ENCODE measurements around the gene SNRPD2.

The SNRPD2 gene

DNA sequence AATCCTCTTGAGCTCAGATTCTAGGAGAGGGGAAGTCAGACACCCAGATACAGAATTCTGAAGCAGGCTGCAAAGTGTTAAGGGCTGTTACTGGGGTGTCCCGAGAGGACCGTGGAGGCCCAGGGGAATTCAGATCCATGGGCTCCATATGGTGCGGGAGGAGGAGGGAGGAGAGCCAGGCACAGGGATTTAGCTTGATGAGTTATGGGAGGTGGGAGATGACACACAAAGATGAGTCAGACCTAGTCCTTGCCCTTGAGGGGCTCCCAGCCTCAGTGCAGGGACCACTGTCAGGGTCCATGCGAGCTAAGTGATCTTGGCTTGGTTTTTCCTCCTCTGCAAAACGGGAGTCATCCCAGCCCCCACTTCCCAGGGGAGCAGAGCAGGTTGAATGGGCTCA lies 38.1 kb downstream of the SNRPD2 start:
- DNase-seq, result no peak

DNA sequence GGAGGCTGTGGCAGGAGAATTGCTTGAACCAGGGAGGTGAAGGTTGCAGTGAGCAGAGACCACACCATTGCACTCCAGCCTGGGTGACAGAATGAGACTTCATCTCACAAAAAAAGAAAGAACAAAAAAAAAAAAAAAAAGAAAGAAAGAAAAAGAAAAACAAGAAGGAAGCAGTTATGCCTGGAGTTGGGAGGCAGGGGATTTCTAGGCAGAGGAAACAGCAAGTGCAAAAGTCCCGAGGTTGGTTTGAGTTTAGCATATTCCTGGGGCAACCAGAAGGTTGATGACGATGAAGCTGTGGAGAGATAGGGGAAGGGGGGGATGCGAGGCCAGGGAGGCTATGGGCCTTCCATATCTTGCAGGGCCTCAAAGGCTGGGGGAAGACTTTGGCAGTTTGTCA lies 41.0 kb downstream of the SNRPD2 start:
- DNase-seq, result no peak

DNA sequence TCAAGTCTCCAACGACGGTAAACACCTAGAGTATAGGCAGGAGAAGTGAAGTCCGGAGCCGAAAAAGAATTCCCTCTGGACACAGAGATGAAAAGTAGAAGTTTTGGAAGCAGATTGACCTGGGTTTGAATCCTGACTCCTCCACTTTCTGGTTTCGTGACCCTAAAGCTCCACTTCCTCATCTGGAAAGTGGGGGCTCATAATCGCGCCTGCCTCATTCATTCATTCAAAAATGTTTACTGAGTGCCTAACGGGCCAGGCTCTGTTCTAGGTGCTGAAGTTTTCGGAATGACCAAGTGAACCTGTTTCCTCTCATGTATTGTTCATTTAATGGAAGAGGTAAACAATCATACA lies 45.4 kb downstream of the SNRPD2 start:
- no peak for DNase-seq

DNA sequence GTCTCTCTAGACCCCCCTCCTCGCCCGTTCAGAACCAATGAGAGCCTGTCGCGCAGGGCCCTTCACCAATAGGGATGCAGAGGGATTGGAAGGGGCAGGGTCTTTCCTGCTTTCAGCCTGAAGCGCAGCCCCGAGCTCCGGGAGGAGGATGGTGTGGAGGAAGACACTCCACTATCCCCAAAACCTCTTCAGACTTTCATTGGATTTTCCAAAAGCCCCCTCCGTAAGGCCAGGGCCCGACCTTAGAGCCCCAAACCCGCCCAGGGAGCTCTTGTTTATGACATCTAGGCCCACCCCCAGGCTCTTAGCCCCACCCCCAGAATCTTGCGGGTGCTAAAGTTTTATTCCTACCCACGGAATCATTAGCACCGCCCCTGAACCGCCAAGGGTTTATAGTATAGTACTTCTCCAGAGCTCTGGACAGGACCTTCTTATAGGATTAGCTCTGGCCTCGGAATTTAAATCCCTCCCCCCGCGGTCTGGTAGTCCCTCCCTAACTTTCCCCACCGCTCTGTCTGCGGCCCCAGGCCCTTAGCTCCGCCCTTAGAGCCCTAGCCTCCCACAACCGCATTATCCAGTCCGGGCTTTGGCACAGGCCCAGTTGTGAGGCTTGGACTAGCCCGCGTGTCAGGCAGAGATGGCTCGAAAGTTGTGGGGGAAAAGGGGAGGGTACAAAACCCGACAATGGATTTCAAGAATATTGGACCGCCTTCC lies 46.0 kb downstream of the SNRPD2 start:
- DNase-seq, result peak; percentile 52

DNA sequence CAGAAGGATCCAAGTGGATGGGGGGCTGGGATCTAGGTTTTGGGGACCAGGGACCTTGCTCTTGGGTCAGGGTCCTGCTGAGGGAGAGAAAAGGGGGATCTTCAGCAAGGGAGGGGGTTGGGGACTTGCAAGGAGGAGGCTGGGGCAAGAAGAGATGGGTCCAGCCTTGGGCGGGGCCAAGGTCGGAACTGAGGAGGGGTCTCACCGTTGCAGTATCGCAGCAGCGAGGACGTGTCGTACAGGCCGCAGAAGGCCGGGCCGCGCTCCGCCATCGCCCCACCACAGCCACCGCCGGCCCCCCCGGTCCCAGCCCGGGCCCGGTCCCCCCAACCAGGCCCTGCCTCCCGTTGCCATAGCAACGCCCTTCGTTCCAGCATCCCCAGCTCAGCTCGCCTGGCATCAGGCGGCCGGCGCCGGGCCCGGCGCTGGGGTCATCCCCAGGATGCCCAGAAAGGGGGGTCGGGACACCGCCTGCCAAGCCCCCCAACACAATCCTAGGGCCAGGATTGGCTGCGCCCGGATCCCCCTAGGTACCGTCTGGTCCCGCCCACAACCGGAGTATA lies 46.6 kb downstream of the SNRPD2 start:
- no peak for DNase-seq

DNA sequence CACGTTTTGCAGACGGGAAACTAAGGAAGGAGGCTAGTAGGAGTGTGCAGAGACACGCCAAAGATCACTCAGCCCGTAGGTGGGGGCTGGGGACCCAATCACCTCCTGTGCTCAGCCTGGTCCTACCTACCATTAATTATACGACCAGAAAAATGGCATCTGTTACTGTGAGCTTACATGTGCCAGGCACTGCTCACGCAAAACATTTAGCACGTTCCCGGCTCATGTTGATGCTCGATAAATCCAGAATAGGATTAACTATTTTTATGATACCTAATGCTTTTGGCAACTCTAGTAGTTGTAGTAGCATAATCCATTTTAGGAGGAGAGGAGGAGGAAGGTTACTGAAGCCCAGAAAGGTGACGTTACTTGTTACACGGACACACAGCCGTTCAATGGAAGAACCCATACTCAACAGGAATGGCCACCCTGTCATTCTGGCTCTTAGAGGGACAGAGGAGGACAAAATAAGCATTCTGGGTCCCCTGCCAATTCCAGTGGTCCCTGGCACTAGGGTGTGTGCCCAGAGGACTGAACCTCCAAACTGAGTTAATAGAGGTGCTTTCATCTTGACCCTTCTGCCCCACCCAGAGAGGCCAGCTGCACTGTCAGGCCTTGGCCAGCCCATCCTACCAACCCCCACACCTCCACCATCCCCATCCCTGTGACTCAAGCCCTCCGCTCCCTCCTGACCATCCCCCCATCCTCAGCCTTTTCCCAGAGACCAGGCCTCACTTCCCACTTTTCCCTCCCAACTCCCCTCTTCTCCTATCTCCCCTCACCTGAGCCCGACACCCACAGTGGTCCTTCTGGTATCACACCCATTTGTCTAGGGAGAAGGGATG lies 47.6 kb downstream of the SNRPD2 start:
- DNase-seq, result no peak

DNA sequence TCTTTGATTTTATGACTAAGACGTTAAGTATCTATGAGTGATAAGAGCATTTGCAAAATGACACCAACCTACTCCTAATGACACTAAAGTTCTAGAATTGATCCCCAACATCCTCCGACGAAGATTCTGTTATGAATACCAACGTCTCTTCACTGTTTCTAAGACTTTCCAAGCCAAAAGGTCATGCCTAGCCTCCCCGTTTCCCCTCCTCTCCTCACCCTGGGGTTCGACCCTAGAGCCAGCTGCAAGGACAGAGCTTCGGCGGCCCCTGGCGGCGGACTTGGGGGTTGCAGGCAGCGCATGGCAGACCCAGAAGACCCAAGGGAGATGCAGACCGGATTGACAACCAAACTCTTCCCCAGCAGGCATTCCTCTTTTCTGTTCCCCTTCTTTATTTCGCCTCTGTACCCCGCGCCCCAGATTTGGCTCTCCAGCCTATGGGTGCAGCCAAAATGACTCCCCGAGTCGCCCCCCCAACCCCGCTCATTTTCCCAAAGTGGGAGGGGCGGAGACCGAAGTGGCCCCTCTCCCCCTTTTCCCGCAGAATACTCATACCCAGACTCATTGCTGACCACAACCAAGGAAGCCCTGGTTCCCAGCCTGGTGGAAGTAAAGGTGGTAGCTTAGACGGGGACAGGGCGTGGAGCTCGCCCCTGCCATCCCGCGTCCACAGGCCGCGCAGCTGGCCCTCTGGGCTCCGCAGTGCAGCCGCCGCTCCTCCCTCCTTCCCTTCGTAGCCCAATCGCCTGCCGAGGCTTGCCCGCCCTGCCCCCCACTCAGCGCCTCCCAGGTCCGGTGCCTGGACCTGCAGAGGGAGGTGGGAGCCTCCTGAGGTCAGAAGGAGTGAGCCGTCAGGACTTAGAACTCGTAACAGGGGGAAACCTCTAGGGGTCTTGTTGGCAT lies 48.5 kb downstream of the SNRPD2 start:
- DNase-seq, result peak; percentile 56

DNA sequence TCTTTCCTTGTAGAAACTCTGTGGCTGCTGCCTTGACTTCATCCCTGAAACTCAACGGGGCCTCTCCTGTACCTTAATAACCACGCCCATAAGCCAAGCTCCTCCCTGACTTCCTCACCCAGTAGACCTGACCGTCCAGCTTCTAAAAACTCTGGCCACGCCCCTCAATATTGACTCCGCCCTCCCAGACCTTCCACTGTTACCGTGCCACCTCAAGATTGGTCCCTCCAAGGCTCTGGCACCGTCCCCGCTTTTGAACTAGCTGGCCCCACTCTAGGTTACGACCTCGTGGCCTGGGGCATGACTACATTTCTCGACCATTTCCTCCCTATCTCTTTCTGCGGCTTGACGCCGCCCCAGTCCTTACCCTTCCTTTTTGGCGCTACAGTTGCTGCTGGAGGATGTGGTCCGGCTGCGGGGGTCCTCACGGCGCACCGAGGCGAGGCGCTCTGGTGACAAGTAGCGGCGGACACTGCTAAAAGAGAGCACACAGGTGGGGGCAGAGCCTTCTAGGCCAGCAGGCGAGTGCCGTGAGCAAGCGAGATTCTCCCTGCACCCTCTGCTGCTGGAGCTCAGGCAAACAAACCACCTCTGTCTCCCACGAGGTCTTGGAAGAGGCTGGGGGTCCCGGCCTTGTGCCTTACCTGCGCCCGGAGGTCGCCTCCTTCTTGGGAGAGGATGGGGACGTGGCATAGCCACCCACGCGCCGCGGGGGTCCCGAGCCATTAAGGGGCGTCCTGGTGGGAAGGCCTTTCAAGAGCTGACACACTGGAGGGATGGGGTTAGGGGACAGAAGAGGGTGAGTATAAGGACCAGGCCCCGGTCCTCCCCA lies 50.3 kb downstream of the SNRPD2 start:
- peak; percentile 50 for DNase-seq

DNA sequence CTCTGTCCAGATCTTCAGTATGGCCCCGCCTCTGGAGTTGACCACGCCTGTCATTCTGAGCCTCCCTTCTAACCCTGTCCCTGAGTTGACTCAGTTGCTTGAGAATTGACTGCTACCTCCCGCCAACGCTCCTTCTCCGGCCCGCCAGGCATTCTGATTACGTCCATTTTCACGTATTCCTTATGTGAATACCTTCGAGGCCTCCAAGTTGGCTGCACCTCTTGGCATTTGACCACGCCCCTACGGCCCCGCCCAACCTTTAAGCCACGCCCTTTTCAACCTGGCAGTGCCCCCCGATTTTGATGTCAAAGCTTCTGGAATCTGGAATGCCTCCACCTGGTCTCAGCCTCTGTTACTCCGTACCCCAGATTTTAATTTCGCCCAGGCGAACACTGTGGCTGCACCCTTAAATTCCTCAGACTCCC lies 50.9 kb downstream of the SNRPD2 start:
- no peak for DNase-seq

DNA sequence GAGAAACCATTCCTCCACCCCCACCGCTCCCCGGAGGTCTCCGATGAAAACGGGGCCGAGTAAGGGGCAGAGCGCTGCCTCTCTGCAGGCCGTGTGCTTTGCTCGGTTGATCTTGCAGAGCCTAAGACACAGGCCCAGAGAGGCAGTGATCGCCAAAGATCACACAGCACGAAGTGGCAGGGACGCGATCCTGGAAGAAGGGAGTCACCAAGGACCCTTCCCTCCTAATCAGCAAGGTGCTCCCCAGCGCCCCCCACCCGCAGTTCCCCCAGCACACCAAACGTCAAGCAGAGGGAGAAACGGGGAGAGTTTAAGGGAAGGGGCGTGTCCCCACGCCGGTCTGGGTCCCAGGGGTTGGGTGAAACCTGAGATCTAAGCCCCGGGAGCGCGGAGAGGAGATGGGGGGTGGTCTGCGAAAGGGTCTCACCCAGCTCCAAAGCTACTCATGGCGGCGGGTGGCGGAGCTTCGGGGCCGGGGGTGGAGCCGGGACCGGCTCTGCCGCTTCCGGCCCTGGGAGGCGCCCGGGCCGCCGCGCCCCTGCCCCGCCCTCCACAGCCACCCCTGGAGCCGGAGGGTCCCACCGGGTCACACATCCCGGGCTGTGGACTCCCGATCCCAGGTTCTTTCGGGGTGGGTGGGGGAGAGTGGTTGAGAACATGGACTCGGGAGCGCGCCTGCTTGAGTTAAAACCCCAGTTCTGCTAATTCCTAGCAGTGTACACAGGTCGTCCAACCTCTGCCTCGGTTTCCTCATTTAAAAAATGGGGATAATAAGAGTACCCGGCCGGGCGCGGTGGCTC lies 52.6 kb downstream of the SNRPD2 start, which contains the start of gene EML2:
TSS of gene EML2 (minus strand) at position 468 of the 800 bp plus-strand sequence. CDS start at position 447, 21 bp downstream.
- no peak for DNase-seq

DNA sequence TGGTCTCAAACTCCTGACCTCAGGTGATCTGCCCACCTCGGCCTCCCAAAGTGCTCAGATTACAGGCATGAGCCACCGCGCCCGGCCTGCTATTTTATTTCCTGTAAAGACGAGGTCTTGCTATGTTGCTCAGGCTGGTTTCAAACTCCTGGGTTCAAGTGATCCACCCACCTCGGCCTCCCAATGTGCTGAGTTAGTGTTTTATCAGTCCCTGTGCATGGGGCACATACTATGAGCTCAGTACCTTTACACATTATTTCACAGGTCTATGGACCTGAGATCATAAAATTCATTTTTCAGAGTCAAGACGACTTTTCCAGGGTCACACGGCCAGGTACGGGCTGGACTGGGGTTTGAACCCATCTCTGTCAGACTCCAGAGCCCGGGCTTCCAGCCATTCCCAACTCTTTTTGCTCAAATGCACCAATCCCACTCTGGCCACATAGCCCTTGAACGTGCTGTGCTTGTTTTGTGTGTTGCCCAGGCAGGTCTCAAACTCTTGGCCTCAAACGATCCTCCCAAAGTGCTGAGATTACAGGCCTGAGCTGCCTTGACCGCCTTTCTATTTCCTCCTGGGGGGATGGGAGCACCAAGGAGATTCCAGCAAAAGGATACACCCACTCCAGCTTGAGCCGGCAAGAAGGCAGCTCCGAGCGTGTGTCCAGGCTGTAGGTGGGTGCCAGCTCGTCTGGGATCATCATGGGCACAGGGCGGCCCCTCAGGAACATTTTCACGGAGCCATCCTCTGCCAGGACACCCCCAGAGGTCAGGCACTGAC lies 53.7 kb downstream of the SNRPD2 start:
- no peak for DNase-seq

Data from NCI-H1436 treated with DMSO at 0.1 percent for 48 hours (cell line).